GM21576 (cell line): ENCODE data around the gene GALNT11.
"Not testable (repeated sequence)": the region's sequence is repeated elsewhere in the genome, so short reads cannot be mapped to it uniquely, and the experiment has no call there.

Source experiments
- ATAC-seq: cut with Tn5 transposase; IDR thresholded peaks from one replicate; pipeline ENCODE4 v1.9.1; 2021; ENCODE audit warnings: mild to moderate bottlenecking, moderate library complexity; ENCODE audit not compliant: unreplicated experiment

The GALNT11 gene

DNA sequence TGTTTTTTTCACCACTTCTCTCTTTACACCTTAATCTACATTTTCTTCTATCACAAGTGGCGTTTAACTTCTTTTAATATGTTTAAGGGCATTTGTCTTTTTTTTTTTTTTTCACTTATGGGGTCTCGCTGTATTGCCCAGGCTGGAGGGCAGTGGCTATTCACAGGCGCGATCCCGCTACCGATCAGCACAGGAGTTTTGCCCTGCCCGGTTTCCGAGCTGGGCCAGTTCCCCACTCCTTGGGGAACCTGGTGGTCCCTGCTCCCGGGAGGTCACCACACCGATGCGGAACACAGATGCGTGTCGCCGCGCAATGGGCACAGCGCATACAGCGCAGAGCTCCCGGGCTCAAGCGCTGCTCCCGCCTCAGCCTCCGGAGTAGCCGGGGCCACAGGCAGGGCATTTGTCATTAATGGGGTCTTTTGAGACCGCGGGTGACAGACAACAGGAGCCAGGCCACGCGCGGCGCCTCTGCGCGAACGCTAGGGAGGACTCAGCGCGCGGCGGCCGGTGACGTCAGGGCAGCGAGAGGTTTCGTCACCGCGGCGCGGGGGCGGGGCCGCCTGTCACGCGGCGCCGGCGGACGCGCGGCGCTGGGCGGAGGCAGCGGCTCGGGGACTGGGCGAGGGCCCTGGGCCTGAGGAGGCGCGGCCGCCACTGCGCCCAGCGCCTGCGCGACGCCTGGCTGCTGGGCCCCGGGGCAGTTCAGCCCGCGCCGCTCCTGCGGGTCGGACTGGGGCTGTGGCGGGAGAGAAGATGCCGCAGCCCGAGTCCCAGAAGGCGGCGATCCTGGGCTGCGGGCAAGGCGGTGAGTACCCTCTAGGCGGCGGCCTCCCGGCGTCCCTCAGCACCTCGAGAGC, at the start of gene GALNT11:
Gene GALNT11 (plus strand): TSS at position 598 of the 860 bp plus-strand sequence. CDS start 68,554 bp downstream, outside the sequence.
- ATAC-seq = peak; percentile 88

DNA sequence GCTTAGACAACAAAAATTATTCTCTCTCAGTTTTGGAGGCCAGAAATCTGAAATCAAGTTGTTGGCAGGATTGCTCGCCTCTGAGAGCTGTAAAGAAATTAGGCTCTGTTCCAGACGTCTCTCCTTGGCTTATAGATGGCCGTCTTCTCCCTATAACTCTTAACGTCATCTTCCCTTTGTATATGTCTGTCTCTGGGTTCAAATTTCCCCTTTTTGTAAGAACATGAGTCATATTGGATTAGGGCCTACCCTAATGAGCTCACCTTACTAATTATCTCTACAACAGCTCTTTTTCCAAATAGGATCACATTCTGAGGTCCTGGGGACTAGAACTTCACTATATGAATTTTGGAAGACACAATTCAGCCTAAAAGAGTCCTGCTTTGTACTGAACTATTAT, 46.9 kb upstream of the GALNT11 start:
- ATAC-seq = no peak

DNA sequence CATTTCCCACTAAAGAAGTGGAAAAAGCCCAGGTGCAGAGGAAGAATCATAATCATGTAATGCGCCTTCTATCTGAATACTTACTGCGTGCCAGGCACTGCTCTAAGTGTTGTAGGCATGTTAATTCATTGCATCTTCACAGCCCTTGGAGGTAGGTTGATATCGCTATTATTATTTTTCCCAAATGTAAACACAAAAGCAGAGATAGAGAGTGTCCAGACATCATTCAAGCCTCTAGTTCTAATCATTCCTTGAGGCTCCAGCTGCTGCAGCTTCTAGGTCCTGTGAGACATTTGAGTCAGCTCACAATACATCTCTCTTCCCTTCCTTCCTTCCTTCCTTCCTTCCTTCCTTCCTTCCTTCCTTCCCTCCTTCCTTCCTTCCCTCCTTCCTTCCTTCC, 44.3 kb upstream of the GALNT11 start:
- ATAC-seq = no peak

DNA sequence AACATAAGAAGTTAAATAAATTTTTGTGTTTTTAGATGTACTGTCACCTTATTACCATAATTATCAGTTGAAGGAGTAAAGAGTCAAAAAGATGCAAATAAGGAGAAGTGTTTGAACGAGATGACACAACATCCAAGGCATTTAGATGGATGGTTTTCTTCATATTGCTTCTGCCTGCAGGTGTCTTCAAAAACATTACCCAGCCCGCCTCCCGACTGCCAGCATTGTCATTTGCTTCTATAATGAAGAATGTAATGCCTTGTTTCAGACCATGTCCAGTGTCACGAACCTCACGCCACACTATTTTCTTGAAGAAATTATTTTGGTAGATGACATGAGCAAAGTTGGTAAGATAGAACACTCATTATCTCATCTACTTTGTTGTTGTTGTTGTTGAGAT, 42.7 kb upstream of the GALNT11 start:
- no peak for ATAC-seq

DNA sequence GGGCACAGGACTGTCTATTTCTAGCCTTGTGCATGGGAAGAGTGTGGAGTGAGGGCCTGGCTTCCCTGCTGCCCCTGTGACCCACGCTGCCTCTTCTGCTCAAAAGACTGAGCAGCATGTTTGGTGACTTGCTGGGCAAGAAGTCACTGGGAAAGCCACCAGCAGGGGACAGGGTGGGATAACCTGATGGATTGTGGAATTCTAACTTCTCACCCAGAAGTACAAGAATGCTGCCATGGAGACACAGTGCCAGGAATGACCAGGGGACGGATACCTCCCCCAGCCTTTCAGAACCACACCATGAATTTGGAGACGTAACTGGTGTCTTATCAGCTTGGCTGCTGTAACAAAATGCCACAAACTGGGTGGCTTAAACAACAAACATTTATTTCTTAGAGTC, 40.9 kb upstream of the GALNT11 start:
- ATAC-seq = no peak

DNA sequence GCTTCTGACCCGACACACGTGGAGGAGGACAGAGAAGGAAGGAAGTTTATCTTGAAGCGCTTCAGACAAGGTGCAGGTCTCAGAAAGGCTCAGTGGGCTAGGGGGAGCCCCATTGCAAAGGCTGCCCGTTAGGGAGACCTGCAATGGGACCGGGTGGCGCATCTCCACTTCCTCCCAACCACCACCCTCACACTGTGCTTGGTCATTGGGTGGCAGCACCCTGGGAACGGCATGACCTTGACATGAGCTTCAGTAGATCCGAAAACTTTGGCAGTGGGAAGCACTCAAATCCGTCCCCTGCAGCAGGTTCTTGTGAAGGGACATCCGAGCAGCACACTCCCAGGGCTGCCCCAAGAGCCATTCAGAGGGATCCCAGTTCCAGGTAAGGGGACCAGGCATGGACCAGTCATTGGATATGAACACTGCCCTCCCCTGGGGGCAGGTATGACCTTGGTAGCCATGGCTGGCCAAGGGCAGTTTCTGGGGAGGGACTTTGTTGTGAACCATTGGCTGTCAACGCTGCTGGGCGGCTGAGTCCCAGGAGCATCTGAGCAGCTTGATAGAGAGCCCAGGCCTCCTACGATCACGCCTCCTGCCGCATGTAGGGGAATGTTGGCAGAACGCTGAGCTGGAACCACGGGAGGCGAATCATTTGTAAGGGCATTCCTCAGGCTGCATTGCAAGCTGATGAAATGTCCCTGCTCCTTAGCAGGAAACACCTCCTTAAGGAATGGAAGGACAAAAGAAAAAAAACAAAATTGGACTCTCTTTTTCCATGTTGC, 37.5 kb upstream of the GALNT11 start:
- no peak for ATAC-seq

DNA sequence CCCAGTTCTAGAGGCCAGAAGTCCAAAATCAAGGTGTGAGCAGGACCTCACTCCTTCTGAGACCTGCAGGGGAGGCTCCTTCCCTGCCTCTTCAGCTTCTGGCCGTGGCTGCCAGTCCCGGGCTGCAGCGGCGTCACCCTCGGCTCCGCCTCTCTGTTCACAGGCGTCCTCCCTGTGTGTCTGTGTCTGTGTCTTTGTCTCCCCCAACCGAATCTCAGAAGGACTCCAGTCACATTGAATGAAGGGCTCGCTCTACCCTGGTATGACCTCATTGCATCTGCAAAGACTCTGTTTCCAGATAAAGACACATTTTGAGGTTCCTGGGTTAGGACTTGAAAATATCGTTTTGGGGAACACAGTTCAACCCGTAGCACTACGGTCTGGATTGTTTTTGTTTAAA, 33.1 kb upstream of the GALNT11 start:
- ATAC-seq = no peak

DNA sequence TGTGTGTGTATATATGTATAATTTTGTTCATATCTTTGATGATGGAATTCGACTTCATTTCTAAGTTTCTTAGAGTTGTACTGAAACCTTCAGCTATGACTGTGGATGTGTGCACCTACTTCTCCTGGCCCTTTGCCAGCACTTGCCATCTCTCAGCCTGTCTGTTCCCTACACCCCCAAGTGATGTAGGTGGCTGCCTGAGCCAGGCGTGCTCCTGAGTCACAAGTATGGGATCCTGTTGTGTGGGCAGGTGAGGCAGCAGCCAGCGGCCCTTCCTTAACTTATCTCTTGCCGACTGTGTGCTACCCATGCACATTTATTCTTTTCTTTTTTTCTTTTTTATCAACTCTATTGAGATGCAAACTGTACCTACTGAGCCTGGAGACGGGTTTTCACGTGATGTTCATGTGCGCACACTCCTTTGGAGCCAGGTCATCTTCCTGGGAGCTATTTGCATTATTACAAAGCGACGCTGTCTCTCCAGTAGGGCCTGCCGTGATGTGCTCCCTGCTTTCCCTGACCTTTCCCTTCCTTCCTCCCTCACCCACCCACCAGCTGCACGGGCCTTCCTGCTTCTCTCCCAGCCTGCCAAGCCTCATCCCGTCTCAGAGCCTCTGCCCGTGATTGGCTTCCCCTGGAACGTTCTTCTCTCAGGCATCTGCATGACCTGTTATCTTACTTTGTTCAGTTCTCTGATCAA, 31.3 kb upstream of the GALNT11 start:
- no peak for ATAC-seq

DNA sequence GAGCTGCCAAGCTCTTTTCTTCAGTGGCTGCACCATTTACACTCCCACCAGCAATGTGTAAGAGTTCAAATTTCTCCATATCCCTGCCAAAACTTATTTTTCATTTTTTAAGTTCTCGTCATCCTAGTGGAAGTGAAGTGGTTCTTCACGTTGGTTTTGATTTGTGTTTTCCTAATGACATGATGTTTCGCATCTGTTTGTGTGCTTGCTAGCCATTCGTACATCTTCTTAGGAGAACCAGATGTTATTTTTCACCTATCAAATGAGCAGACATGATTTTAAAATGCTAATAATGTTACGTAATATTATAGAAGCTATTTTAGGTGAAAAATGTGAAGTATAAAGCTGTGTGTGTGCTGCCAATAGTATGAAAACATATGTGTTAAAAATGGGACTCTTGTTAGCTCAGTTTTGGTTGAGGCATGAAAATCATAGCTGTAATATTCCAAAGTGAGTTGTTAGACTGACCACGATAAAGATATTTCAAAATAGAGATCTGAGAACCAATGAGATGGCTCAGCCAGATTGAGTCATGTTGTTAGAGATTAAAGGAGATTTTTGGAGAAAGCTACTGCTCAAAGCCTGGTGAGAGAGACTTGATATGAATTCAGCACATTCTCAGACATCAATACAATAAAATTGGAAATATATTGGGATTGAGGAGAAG, 25.9 kb upstream of the GALNT11 start:
- no peak for ATAC-seq

DNA sequence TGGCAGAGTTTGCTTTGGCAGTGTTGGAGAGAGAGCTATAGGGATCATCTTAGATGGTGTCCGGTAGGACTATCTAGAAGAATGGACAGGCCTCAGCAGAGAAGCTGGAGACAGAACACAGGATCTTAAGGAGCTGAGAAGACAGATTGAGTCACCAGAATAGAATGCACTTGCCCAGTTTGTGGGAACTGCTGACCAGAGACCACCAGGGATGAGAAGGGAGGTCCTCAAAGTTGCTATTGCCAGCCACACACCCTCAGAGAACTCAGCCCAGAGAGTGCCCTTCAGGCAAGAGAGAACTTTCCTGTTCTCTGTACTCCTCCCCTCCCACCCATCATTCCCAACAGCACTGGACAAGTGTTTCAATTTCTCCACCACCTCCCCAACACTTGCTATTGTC, 25.3 kb upstream of the GALNT11 start:
- ATAC-seq = no peak

DNA sequence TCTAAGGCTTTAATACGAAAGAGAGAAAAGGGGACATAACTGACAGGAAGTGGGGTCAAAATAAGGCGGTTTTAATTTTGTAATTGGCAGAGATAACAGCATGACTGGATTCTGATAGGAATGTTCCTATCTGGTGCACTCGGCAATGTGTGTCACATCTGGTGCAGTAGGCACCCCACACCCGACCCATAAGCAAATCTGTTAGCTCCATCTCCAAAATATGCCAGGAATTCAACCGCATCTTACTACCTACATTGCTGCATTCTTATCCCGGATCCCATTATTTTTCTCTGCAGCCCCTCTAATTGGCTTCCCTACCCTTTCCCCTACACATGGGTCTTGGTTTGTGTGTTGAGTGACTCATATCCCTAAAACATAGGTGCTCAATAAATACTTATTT, 19.1 kb upstream of the GALNT11 start:
- ATAC-seq = no peak

DNA sequence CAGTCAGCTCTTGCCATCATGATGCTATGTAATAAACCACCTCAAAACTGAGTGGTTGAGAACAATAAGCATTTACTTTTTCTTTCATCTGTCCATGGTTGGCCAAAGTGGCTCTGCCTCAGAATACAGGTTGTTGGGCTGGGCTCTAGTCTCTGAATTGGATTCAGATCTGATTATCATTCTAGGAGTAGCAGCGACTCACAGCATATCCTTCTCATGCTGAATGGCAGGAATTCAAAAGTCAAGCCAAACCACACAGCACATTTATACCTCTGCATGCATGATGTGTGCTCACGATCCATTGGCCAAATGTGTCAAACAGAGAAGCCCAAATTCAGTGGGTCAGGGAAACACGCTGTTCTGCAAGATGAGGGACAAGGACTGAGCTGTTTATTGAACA, 13.6 kb upstream of the GALNT11 start:
- no peak for ATAC-seq

DNA sequence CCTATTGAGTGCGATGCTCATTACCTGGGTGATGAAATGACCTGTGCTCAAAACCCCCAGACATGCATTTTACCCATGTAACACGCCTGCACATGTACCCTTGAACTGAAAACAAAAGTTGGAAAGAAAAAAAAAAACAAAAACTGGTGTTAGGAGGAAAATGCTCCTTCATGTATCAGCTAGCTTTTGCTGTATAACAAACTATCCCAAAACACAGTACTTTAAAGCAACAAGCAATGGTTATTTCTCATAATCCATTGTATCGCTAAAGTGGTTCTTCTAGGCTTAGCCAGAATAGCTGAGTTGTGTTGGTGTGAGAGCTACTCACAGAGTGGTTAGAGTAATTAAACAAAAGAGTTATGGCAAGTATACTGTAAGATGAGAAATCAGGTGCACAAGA, 12.2 kb upstream of the GALNT11 start:
- no peak for ATAC-seq

DNA sequence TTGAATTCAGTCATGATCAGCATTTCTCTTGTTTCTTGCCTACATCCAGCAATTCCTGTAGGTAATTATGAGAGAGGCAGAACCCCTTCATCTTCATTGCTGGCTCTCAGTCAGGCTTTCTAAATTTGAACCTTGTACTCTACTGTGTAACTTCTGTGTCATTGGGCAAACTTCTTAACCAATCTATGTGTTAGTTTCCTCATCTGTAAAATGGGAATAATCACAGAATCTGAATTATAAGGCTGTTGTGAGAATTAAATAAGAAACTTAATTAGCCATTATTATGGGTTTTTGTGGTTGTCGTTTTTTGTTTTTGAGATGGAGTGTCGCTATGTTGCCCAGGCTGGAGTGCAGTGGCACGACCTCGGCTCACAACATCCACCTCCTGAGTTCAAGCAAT, 11.5 kb upstream of the GALNT11 start:
- ATAC-seq = no peak

DNA sequence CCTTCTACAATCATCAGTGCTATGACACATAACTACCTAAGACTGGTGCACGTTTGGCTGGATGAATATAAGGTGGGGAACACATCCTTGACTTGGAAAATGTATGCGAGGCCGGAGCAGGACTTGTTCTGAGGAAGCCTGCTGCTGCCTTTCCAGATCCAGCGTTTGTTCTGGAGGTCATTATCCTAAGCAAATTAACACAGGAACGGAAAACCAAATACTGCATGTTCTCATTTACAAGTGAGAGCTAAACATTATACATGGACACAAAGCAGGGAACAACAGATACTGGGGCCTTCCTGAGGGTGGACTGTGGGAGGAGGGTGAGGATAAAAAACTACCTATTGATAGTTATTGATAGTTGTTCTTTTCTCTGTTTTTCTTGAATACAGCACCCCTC, 10.8 kb upstream of the GALNT11 start:
- ATAC-seq = no peak

DNA sequence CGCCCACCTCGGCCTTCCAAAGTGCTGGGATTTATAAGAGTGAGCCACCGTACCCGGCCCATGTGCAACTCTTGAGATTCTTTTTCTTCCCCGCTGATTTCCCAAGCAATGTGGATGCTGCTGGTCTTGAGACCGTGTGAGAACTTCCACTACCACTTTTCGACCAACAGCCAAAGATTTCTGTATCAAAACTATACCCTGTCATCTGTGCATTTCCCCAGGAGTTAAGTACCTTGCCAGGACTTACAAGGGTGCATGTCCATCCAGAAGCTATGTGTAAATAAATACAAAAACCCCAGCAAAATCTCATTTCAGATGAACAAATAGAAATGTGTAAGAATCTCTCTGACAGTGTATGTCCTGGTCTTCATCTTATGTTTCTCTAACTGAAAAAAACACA, 9.9 kb upstream of the GALNT11 start:
- no peak for ATAC-seq

DNA sequence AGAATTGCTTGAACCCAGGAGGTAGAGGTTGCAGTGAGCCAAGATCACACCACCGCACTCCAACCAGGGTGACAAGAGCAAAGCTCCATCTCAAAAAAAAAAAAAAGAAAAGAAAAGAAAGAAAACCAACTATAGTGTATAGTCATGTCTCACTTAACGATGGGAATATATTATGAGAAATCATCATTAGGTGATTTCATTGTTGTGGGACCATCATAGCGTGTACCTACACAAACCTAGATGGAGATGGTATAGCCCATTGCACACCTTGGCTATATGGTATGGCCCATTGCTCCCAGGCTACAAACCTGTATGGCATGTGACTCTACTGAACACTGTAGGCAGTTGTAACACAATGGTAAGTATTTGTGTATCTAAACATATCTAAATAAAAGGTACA, 8.5 kb upstream of the GALNT11 start:
- ATAC-seq = no peak

DNA sequence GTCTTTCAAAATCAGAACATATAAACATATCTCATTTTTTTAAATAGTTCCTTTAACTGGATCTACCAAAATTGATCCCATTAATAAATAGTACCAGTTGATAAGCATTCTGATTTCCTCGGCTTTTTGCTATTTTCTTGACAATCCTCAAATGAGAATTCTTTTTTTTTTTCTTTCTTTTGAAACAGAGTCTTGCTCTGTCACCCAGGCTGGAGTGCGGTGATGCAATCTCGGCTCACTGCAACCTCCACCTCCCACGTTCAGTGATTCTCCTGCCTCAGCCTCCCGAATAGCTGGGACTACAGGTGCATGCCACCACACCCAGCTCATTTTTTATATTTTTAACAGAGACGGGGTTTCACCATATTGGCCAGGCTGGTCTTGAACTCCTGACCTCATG, 7.8 kb upstream of the GALNT11 start:
- not testable (repeated sequence) for ATAC-seq

DNA sequence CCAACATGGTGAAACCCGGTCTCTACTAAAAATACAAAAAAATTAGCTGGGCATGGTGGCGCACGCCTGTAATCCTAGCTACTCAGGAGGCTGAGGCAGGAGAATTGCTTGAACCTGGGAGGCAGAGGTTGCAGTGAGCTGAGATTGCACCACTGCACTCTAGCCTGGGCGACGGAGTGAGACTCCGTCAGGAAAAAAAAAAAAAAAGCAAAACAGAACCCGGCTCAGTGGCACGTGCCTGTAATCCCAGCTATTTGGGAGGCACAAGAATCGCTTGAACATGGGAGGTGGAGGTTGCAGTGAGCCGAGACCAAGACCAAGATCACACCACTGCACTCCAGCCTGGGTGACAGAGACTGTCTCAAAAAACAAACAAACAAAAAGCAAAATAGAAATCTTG, 3.7 kb upstream of the GALNT11 start:
- not testable (repeated sequence) for ATAC-seq

DNA sequence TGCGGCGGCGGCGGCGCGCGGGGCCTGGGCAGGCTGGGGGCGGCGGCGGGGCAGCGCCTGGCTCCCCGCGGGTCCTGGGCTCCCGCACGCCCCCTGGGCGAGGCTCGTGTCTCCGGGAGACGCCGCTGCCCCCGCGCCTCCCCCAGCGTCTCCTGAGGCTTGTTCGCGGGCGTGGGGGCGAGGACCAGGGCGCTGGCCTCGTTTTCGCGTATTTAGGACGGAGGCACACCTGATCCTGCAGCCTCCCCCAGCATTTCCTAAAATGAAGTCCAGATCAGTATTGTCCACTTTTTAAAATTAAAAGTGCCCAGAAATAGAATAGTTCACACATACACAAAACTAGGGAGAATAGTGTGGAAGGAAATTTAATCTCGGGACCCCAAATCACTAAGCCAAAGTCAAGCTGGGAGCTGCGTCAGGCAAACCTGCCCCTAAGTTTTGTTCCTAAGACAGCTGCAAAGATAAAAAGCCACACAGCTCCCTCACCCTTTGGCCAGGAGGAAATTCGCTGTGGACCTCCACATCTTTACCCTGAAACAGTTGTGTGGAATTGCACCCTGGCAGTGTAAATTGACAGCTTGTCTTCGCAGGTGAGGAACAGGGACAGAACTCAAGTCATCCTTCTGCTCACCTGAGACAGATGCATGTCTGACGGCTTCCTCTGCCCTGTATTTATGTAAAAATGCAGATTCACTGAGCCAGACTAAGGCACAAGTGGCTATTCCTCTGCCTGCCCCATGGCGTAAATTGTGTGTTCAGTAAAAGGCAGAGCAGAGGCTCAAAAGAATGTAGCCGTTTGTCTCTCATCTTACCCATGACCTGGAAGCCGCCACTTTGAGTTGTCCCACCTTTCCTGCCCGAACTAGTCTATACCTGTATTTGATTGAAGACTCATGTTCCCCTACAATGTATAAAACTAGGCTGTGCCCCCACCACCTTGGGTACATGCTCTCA, 740 bp downstream of the GALNT11 start:
- ATAC-seq = no peak
